Activated T-helper 1 cell treated with Interleukin-2 at 50 U/mL for 16 hours (primary cell): ENCODE data around the gene NR6A1.
"Not testable (repeated sequence)": the region's sequence is repeated elsewhere in the genome, so short reads cannot be mapped to it uniquely, and the experiment has no call there.

Source experiments
- DNase-seq: peaks from one replicate; pipeline ENCODE4 v3.0.0-alpha.2; 2020; ENCODE audit warnings: low read depth

Gene NR6A1

DNA sequence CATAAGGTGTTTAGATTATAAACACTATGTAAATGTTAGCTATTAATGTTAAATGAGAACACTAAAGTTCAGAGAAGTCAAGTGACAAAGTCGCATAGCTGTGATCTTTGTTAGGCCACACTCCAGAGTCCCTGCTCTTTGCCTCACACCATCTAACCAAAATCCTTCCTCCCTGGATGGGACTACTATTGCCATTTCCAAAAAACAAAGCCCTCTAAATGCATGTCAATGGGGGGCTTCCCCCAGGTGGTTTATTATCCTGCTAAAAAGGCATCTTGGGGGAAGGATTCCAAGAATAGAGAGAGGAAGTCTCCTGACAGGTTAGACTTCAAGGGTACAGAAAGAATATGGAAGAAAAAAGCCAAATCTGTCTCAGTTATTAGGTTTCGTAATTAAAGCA, 10.4 kb downstream of the NR6A1 start:
- DNase-seq: no peak

DNA sequence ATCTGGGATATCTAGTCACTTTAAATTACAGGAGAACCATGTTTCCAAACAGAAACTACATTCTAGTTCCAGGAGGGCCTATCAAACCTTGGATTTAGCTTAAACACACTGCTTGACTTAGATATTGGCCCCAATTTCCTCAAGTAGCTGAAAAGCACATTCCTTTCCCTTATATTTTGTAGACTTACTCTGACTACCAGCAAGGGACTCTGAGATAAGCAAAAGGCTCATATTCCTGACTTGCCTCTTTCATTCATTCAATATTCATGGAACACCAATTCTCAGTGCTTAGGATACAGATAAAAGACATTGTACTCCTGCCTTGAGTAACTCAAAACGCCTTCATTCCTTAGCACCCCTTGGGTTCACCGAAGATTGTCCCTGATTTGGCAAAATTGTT, 11.8 kb downstream of the NR6A1 start:
- no peak for DNase-seq

DNA sequence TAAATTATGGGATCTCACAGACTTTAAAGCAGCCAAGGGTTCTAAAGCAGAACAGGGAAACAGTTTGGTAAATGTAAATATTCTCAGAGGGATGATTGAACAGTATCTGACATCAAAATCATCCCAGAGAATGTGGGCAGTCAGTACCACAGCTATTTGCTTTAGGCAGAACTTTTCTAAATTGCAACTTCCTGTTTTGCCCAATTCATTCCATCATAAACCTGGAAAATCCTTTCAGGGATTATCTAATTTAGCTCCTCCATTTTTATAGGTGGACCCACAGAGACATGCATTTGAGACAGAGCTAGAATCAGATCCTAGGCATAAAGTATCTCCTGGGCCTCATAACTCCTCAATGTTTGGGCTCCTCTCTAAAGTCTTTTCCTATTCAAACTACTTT, 12.4 kb downstream of the NR6A1 start:
- no peak for DNase-seq

DNA sequence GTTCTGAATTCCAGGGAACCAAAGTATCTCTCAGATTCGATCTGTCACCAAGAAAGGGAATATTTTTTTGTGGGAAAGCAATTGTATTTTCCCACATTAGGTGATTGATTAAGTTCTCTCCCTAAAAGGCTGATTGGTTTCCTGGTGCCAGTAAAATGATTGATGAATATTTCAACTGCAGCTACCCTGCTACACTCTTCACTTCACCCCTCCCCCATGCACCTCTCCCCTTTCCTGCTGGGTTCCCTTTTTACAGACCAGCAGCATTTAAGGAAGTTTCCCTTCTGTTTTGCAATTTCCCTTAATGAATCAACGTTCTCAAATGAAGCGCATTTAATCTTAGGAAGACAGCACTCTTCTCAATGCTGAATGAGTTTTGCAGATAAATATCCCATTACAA, 13.1 kb downstream of the NR6A1 start:
- no peak for DNase-seq

DNA sequence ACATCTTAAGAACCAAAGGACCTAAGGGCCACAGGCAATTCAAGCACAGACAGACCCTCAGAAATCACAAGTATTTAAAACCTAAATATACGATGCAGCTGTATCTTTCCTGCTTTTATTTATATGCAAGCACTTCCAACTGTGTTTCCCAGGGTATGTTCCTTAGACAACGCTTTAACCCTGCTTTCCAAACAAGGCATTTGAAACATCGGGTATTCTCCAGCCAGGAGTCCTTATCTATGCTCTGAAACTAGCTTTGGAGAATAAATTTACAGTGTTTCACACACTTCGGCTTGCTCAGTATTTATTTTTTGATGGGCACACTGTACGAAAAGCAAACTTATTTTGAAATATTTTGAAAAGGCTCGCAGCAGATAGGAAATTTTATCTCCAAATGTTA, 13.5 kb downstream of the NR6A1 start:
- DNase-seq: no peak

DNA sequence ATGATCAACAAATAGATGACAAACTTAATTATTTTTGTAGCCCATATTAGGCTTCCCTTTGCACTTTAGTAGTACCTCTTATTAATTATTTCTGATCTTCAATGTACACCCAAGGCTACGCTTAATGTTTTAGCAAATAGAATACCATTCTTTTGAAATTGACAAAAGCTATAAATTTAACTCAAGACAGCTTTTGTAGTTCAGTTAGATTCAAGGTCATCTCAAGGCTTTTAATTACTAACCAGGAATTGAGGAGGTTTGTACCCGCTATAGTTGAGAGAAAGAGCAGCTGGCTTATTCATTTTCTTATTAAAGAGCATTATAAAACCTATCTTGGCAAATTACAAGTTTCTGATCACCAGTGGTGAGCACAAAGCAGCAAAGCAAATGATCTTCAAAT, 15.1 kb downstream of the NR6A1 start:
- DNase-seq: no peak

DNA sequence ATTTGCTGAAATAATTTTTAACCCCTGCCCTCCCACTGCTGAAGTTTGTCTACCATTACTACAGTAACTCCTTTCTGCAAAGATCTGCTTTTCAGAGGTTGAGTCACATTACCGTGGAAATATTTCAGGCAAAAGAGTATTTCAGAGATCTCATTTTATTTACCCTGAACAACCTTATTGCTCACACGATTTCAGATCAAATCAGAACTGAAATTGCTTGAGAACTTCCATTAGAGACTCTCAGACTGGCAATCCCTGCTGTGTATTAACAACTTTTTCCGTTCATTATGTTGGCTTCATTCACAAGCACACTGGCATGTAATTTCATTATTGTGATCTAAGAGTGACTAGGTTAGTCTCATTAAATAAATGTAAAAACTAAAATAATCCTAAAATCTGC, 16.1 kb downstream of the NR6A1 start:
- no peak for DNase-seq

DNA sequence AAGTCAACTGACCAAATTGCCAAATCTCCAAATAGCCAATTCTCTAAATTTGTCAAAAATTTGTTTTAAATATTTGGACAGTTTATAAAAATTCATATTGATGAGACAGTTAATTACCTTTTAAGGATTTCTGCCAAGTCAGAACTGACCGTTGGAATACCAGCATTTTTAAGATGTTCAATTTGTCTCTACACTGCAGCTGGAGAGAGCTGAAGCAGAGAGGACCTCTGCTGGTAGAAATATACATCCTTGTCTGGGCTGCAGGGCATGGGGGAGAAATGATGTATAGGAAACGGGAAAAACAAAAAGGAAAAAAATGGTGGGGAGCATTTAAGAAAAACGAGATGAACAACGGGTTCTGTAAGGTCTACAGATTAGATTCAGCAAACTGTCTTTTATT, 16.8 kb downstream of the NR6A1 start:
- no peak for DNase-seq

DNA sequence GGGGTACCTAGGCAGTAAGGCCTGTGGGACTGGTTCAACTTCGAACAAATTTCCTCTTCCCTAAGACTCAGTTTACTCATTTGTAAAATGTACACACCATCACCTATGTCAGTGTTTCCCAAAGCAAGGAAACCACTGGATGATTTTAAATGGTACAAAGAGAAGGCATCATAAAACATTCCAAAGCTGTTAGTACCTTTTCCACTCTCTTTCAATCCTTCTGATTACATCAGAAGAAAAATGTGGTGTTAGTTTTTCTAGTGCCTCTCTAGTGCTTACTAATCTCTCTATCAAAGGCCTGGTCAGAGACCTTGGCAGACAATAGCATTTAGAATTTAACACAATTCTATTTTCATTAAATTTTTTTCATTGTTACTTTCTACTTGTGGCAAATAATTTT, 18.1 kb downstream of the NR6A1 start:
- no peak for DNase-seq

DNA sequence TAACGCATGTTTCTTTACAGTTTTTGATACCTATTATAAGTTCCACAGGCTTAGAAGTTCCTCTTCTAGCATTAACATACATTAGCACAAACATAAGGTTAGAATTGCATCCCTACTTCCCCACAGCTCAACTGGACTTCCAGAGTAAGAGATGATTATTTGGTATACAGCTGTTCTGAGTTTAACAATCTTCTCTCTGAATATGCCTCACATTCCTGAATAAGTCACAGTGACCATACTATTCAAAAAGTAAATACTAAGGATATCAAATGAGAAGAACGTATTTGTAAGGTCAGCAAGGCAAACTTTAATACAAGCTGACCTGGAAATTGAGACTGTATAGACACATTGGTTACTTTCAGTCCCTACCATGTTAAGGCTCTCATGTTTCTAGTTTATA, 21.3 kb downstream of the NR6A1 start:
- DNase-seq: no peak

DNA sequence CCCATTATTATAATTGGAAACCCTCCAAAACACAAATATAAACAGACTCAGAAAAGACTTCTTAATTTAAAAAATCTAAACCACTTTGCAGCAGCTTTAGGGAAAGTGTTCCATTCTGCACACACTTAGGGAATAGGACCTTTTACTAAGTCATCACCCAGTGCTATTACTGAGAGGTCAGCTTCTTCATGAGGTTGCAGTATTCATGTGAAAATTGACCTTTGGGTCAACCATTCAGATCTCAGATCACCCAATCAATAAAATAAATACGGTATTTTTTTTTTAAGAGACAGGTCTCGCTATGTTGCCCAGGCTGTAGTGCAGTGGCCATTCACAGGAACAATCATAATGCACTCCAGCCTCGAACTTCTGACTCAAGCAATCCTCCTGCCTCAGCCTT, 21.8 kb downstream of the NR6A1 start:
- DNase-seq: no peak

DNA sequence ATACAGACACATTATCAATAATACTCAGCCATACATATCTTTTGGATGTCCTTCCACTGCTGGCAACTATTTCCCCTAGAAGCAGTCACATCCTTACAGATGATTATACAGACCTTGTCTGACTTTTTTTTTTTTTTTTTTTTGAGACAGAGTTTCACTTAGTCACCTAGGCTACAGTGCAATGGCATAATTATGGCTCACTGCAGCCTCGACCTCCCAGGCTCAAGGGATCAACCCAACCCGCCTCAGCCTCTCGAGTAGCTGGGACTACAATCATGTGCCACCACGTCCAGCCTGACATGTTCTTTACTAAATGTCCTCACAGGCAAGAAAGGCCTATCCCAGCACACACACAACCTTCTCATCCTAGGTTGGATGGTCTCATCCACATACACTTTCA, 24.0 kb downstream of the NR6A1 start:
- no peak for DNase-seq

DNA sequence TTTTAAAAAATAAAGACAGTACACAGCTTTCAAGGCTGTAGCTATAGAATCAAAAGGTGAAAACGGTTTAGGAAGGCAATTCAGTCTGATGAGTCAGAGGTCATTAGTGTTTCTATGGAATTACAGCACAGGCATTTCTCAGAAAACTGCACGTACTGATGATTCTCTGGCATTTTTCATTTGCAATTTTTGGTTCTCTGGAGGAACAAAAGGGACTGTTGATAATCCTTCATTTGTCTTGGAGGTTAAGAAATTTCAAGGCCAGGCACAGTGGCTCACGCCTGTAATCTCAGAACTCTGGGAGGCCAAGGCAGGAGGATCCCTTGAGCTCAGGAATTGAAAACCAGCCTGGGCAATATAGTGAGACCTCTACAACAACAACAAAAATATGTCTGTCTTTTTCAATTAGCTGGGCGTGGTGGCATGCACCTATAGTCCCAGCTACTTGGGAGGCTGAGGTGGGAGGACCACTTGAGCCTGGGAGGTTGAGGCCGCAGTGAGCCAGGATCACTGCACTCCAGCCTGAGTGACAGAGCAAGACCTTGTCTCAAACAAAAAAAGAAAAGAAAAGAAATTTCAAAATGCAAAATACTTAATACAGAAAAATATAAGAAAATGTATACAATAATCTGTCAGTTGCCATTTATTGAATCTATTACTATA, 27.3 kb downstream of the NR6A1 start:
- DNase-seq: no peak

DNA sequence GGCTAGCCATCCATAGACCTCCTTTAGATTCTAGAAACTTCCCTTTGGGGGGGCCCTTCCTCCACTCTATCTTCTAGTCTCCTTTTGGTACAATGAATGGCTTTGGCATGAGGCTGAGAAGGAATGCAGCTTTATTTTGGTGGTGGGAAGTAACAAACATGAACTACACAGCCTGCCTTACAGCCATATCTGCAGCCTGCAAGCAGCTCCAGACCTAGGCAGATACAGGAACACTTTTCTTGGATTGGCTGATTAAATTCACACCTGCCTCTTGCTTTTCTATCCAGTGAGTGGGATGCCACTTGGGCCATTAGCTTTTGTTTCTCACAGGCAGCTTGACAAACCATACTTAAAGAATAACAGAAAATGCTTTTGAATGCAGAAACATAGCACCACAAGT, 28.2 kb downstream of the NR6A1 start:
- DNase-seq: no peak

DNA sequence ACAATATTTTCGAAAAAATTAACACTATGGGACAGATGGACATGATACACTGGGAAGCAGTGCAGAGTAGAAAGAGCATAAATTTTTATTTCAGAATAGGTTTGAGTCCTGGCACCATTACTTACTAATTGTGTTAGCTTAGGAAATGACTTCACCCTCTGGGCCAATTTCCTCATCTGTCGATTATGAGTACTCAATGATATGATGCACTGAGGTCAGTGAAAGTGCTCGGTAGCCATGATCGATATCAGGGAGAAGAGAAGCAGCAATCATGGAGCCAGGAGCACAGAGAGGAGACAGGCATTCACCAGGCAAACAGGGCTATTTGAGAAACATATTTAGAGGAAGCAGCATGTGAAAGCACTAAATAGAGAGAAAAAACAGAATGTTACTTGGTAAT, 29.4 kb downstream of the NR6A1 start:
- DNase-seq: no peak

DNA sequence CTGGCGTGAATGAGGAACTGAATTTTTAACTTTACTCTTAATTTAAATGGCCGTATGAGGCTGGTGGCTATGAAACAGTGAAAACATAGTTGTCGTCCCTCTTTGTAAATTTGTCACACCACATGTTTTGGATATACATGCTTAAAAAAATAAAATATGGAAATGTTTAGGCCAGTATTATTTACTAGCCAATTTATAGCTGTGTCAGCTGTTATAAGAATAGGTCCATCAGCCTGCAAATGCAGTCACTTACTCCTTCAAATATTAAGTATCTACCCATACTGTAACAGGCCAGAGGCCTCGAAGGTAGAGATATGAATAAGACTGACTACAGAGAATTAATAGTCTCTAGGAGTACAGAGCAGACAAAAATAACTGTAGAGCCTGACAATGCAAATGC, 30.0 kb downstream of the NR6A1 start:
- DNase-seq: no peak

DNA sequence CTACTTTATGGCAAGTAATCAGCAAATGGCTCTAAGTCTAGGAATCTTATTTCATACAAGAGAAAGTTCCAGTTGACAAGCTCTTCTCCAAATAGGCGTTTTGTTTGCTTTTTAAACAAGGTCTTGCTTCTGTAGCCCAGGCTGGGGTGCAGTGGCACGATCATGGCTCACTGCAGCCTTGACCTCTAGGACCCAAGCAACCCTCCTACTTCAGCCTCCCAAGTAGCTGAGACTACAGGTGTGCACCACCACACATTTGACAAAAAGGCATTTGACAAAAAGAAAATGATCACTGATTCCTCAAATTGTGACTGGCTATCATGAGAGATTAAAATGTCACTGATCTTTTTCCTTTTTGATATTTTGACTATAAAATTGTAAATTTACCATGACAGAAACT, 31.8 kb downstream of the NR6A1 start:
- no peak for DNase-seq

DNA sequence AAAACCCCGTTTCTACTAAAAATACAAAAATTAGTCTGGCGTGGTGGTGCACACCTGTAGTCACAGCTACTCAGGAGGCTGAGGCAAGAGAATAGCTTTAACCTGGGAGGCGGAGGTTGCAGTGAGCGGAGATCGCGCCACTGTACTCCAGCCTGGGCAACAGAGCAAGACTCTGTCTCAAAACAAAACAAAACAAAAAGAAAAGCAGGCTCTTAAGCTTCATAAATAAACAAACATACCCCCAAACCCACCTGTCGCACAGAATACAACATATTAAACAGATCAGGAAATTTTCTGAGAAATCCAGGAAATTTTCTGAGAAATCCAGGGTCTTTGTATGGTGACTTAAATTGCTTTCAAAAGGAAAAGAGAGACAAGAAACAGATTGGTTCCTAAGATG, 33.0 kb downstream of the NR6A1 start:
- DNase-seq: not testable (repeated sequence)

DNA sequence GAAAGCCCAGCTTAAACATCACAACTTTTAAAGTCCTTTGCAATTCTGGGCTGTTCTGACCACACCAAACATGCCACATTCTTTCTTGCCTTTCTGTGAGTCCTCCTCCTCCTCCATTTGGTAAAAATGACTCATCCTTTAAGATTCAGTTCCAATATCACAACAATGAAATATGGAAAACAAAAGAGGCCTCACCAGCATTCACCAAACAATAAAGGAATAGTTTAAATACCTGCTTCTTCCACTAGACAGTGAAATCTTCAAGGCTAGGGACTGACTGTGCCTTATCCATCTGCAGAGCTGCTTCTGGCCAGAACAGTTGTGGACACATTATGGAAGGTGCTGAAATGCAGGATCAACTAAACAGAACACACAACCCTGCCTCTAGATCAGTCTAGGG, 36.0 kb downstream of the NR6A1 start:
- DNase-seq: no peak

DNA sequence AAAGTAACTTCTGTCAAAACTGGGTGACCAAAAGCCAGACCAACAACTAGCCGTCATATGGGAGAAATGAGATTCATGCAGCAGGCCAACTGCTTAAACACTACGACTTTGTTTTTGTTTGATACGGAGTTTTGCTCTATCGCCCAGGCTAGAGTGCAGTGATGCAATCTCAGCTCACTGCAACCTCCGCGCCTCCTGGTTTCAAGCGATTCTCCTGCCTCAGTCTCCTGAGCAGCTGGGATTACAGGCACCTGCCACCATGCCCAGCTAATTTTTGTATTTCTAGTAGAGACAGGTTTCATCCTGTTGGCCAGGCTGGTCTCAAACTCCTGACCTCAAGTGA, 36.4 kb downstream of the NR6A1 start:
- DNase-seq: not testable (repeated sequence)

DNA sequence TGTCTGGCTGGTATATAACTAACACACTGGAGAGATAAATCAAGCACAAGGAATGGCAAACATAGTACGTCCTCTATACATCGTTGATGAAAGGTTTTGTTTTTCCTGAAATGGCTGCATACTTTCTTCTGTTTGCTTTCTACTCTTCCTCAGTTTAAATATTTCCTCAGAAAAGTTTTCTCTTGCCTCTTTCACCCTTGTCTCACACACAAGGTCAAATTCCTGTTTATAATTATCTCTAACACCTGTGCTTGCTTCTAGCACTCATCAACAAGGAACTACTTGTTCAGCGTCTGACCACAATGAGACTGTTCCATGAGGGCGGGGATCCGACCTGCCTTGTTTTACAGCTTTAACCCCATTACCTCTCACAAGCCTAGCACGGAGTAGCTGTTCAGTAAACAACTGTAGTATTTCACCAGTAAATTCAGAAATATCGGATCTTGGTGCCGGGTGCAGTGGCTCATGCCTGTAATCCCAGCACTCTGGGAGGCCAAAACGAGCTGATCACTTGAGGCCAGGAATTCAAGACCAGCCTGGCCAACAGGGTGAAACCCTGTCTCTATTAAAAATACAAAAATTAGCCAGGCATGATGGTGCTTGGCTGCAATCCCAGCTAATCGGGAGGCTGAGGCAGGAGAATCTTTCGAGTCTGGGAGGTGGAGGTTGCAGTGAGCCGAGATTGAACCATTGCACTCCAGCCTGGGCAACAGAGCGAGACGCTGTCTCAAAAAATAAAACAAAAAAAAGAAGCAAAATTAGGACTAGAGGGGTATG, 37.0 kb downstream of the NR6A1 start:
- no peak for DNase-seq

DNA sequence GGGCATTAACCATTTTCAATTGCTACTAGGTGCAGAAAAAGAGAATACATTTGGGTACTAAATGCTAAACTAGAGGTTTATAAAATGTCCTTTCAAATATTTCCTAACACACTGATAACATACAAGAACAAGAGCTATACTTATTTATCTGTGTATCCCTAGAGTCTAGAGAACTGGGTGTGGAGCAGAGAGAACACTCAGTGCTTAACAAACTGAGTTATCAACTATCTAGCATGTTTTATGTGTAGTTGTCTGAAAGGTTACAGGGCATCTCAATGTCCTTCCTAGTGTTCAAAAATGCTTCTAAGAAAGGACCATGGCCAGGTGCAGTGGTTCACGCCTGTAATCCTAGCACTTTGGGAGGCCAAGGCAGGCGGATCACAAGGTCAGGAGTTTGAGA, 40.3 kb downstream of the NR6A1 start:
- no peak for DNase-seq

DNA sequence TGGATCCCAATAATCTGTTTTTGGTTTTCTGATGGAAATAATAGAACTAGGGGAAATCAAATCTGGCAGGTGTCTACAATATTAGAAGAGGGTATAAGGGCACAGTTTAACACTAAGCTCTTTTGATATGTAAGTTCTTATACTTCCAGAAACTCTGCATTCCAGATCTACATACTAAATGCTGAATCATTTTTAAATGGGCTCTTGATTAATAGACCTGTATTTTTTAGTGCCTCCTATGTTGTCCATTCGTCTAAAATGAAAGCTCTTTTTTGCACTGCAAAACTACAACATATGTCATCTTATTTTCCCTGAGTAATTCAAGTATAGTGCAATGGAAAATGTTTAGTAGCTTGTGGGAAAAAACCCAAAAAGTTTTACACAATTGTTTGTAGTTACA, 44.2 kb downstream of the NR6A1 start:
- DNase-seq: no peak

DNA sequence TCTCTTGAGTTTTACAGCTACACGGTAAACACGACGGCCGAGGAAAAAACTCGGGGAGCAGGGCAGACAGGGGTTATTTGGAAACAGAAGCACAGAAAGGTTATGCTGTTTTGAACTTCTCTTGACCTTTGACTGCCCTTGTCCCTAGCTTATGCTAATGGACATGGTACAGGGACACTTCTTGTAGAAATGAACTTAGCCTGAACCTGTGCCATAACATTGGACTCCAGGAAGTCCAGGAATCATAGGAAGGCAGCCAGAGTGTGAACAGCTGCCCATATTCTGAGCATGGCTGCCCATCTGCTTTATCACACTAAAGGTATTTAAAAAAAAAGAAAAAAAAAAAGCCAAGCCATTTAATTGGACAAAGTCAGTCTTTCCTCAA, 46.1 kb downstream of the NR6A1 start:
- DNase-seq: no peak
